H1 (cell line): ENCODE results near the gene HMX1. TPM values are rescaled to one million over a fixed set of nuclear protein-coding genes. Genes with fewer than 3 reads are reported as not detected.

ENCODE experiments used
- CTCF ChIA-PET: fragments of 300-600 bp; sonication (Branson Sonifier 250); formaldehyde crosslinking; loops from one replicate; lab custom pipeline; 2021; ENCODE audit not compliant: partially characterized antibody; lab: Charles Lee
- POLR2A ChIA-PET: fragments of 300-600 bp; sonication (Branson Sonifier 250); formaldehyde crosslinking; loops from one replicate; lab custom pipeline; 2021; ENCODE audit warnings: inconsistent platforms; ENCODE audit not compliant: partially characterized antibody; lab: Charles Lee
- DNase-seq, 2 experiments: peaks; one replicate each; pipeline versions ENCODE4 v3.0.0 to v3.0.0-alpha.2; 2010 to 2022; ENCODE audit warnings: low spot score in 2 of 2, low read depth in 1 of 2, mixed read lengths in 1 of 2
- FAIRE-seq: peaks from 2 replicates; lab custom pipeline; 2011; peaks lifted over from hg19 to GRCh38; lab: Jason Lieb, UNC
- H2AFZ ChIP-seq: 2 replicates; pipeline ENCODE4 v1.8.1; 2012; ENCODE audit warnings: low read length, inconsistent platforms
- H2AK5ac ChIP-seq: 2 replicates; pipeline ENCODE4 v1.6.1; 2013; ENCODE audit warnings: low read depth, low read length
- H2BK120ac ChIP-seq: replicated peaks from 2 replicates; pipeline ENCODE3; 2013; ENCODE audit warnings: low read depth, low read length, inconsistent platforms
- H2BK12ac ChIP-seq: 2 replicates; pipeline ENCODE4 v1.6.1; 2013; ENCODE audit warnings: low read depth, low read length
- H2BK15ac ChIP-seq: 2 replicates; pipeline ENCODE4 v1.6.1; 2013; ENCODE audit warnings: low read length
- H2BK20ac ChIP-seq: 2 replicates; pipeline ENCODE4 v1.6.1; 2013; ENCODE audit warnings: low read length
- H2BK5ac ChIP-seq: 2 replicates; pipeline ENCODE4 v1.6.1; 2013; ENCODE audit warnings: low read depth, low read length
- H3K14ac ChIP-seq: 2 replicates; pipeline ENCODE4 v1.6.1; 2013; ENCODE audit warnings: inconsistent platforms; ENCODE audit not compliant: insufficient read length
- H3K18ac ChIP-seq: 2 replicates; pipeline ENCODE4 v1.6.1; 2013; ENCODE audit warnings: low read length; ENCODE audit errors: extremely low read depth
- H3K23ac ChIP-seq: 2 replicates; pipeline ENCODE4 v1.6.1; 2013; ENCODE audit warnings: inconsistent platforms; ENCODE audit not compliant: insufficient read length
- H3K23me2 ChIP-seq: 2 replicates; pipeline ENCODE4 v1.6.1; 2013; ENCODE audit warnings: low read depth, low read length
- H3K27ac ChIP-seq: 2 replicates; pipeline ENCODE4 v1.6.1; 2011; ENCODE audit warnings: low read depth, low read length, inconsistent platforms
- H3K27me3 ChIP-seq, 4 experiments: replicated peaks in 1 of 4; 1 replicate in 1 of 4; 2 replicates in 3 of 4; pipeline versions ENCODE4 v1.6.1 to v1.8.1; 2011 to 2013; ENCODE audit warnings: low read length in 3 of 4, mild to moderate bottlenecking in 3 of 4, inconsistent platforms in 2 of 4, mixed read lengths in 2 of 4, moderate library complexity in 1 of 4; ENCODE audit not compliant: control insufficient read depth in 3 of 4, insufficient read depth in 3 of 4; ENCODE audit errors: extremely low read depth in 1 of 4
- H3K36me3 ChIP-seq, 4 experiments: 2 replicates each; pipeline versions ENCODE4 v1.6.1 to v1.8.1; 2011 to 2013; ENCODE audit warnings: mild to moderate bottlenecking in 4 of 4, low read length in 3 of 4, moderate library complexity in 2 of 4, control low read depth in 1 of 4, inconsistent platforms in 1 of 4; ENCODE audit not compliant: insufficient read depth in 4 of 4, control insufficient read depth in 2 of 4
- H3K4ac ChIP-seq: replicated peaks from 2 replicates; pipeline ENCODE3; 2013; ENCODE audit warnings: low read length, low read depth, mixed read lengths, inconsistent platforms; ENCODE audit not compliant: insufficient read length
- H3K4me1 ChIP-seq, 4 experiments: replicated peaks in 1 of 4; 1 replicate in 1 of 4; 2 replicates in 3 of 4; pipeline versions ENCODE4 v1.6.1 to v1.8.1; 2011 to 2013; ENCODE audit warnings: low read length in 3 of 4, inconsistent platforms in 2 of 4, mixed read lengths in 1 of 4; ENCODE audit not compliant: insufficient read depth in 4 of 4, control insufficient read depth in 3 of 4
- H3K4me2 ChIP-seq, 2 experiments: 2 replicates each; pipeline versions ENCODE4 v1.6.1 to v1.8.1; 2011 to 2013; ENCODE audit warnings: low read depth in 2 of 2, low read length in 2 of 2, control low read depth in 1 of 2, inconsistent platforms in 1 of 2, mild to moderate bottlenecking in 1 of 2; ENCODE audit not compliant: insufficient read depth in 1 of 2
- H3K4me3 ChIP-seq, 4 experiments: fragments of 200-600, 300-600 bp in 1 of 4; sonication (generic), shearing (Covaris generic), sonication (Bioruptor Twin) in 1 of 4; 2 replicates each; pipeline versions ENCODE4 v1.5.1 to v1.8.1; 2011 to 2016; ENCODE audit warnings: low read length in 4 of 4, low read depth in 3 of 4, control low read depth in 2 of 4, inconsistent platforms in 2 of 4, mild to moderate bottlenecking in 2 of 4, mixed read lengths in 1 of 4, moderate library complexity in 1 of 4; ENCODE audit not compliant: insufficient read depth in 2 of 4; ENCODE audit errors: extremely low read depth in 1 of 4
- H3K56ac ChIP-seq: replicated peaks from 2 replicates; pipeline ENCODE3; 2013; ENCODE audit warnings: low read depth, mild to moderate bottlenecking, mixed read lengths, low read length, inconsistent platforms; ENCODE audit not compliant: insufficient read length
- H3K79me1 ChIP-seq: 2 replicates; pipeline ENCODE4 v1.6.1; 2013; ENCODE audit warnings: low read depth, low read length, control low read depth
- H3K79me2 ChIP-seq, 2 experiments: 2 replicates each; pipeline versions ENCODE4 v1.6.1 to v1.8.1; 2012 to 2013; ENCODE audit warnings: low read length in 2 of 2, mild to moderate bottlenecking in 2 of 2, inconsistent platforms in 1 of 2; ENCODE audit not compliant: insufficient read depth in 2 of 2, control insufficient read depth in 1 of 2
- H3K9ac ChIP-seq, 4 experiments: replicated peaks in 1 of 4; 1 replicate in 1 of 4; 2 replicates in 3 of 4; pipeline versions ENCODE4 v1.6.1 to v1.8.1; 2011 to 2013; ENCODE audit warnings: low read depth in 3 of 4, low read length in 3 of 4, control low read depth in 2 of 4, mild to moderate bottlenecking in 2 of 4, moderate library complexity in 2 of 4, inconsistent platforms in 1 of 4; ENCODE audit errors: extremely low read depth in 1 of 4
- H3K9me3 ChIP-seq, 2 experiments: 2 replicates each; pipeline versions ENCODE4 v1.6.1 to v1.8.1; 2012 to 2013; ENCODE audit warnings: mild to moderate bottlenecking in 2 of 2, moderate library complexity in 2 of 2, control low read depth in 1 of 2, inconsistent platforms in 1 of 2, low read depth in 1 of 2, low read length in 1 of 2, mixed read lengths in 1 of 2; ENCODE audit not compliant: insufficient read depth in 2 of 2
- H4K20me1 ChIP-seq, 2 experiments: replicated peaks in 1 of 2; 2 replicates each; pipeline versions ENCODE3 to v1.8.1; 2011 to 2013; ENCODE audit warnings: inconsistent platforms in 2 of 2, low read length in 2 of 2, mild to moderate bottlenecking in 1 of 2; ENCODE audit not compliant: insufficient read depth in 2 of 2, control insufficient read depth in 1 of 2
- H4K5ac ChIP-seq: 2 replicates; pipeline ENCODE4 v1.6.1; 2013; ENCODE audit warnings: low read length, low read depth, mixed read lengths, inconsistent platforms; ENCODE audit not compliant: insufficient read length
- H4K8ac ChIP-seq: 2 replicates; pipeline ENCODE4 v1.8.0; 2013; ENCODE audit warnings: mild to moderate bottlenecking, moderate library complexity, low read length, inconsistent platforms; ENCODE audit not compliant: insufficient read depth; ENCODE audit errors: extremely low read depth
- H4K91ac ChIP-seq: replicated peaks from 2 replicates; pipeline ENCODE3; 2013; ENCODE audit warnings: low read length, mixed read lengths, inconsistent platforms; ENCODE audit not compliant: insufficient read length
- BACH1 ChIP-seq: IDR thresholded peaks from 2 replicates; pipeline ENCODE4 v1.6.1; 2012; ENCODE audit warnings: low read length, improper control_type of control experiment
- CBX5 ChIP-seq: fragments of 300-800, 300-1000 bp; sonication (generic); IDR thresholded peaks from 2 replicates; pipeline ENCODE4 v1.7.1; 2016; ENCODE audit warnings: antibody characterized with exemption, low read length, low read depth
- CTBP2 ChIP-seq: IDR thresholded peaks from 2 replicates; pipeline ENCODE4 v1.7.0; 2011; ENCODE audit warnings: borderline replicate concordance, mild to moderate bottlenecking, moderate library complexity, mixed read lengths, low read length; ENCODE audit not compliant: insufficient read depth, insufficient read length
- EGR1 ChIP-seq: IDR thresholded peaks from 2 replicates; pipeline ENCODE4 v1.6.1; 2011; ENCODE audit warnings: low read depth, low read length, borderline replicate concordance
- JUN ChIP-seq: IDR thresholded peaks from 2 replicates; pipeline ENCODE4 v1.6.1; 2011; ENCODE audit warnings: low read depth, mild to moderate bottlenecking, improper control_type of control experiment, low read length
- SAP30 ChIP-seq: fragments of 300-600 bp; sonication (generic); IDR thresholded peaks from 2 replicates; pipeline ENCODE4 v1.7.1; 2012; ENCODE audit warnings: low read length, moderate library complexity, mild to moderate bottlenecking, inconsistent platforms; ENCODE audit not compliant: insufficient read depth, insufficient replicate concordance
- SIRT6 ChIP-seq: IDR thresholded peaks from one replicate; pipeline ENCODE4 v1.7.1; 2012; ENCODE audit warnings: low read length, inconsistent platforms
- SP4 ChIP-seq: IDR thresholded peaks from 2 replicates; pipeline ENCODE4 v1.6.1; 2012; ENCODE audit warnings: low read length, inconsistent platforms
- SRF ChIP-seq: IDR thresholded peaks from 2 replicates; pipeline ENCODE4 v1.6.1; 2011; ENCODE audit warnings: mild to moderate bottlenecking, low read depth, low read length, moderate library complexity
- TCF12 ChIP-seq: IDR thresholded peaks from 2 replicates; pipeline ENCODE4 v1.6.1; 2011; ENCODE audit warnings: low read depth, mild to moderate bottlenecking, low read length
- TEAD4 ChIP-seq: IDR thresholded peaks from 2 replicates; pipeline ENCODE4 v1.6.1; 2012; ENCODE audit warnings: low read depth, low read length, inconsistent platforms, mixed read lengths
- WGBS, 2 experiments: shearing (Covaris generic) in 1 of 2; methylation state at CpG; one replicate each; pipeline versions ENCODE4 v1.1.6 to v1.1.7; 2013 to 2015; ENCODE audit warnings: low lambda C conversion rate in 2 of 2, mixed read lengths in 2 of 2, inconsistent platforms in 1 of 2, low coverage in 1 of 2, missing lambda C conversion rate in 1 of 2; ENCODE audit not compliant: insufficient replicate concordance in 2 of 2, insufficient coverage in 1 of 2, insufficient read length in 1 of 2; ENCODE audit errors: extremely low coverage in 1 of 2, missing lambda C conversion rate in 1 of 2; 5-methylcytosine and 5-hydroxymethylcytosine counted together
- polyA plus RNA-seq, 7 experiments: library from polyadenylated mRNA; depleted of rRNA in 3 of 7; stranded (reverse) in 5 of 7; unstranded in 2 of 7; fragments of >200 nt in 5 of 7; fragments of 200-250 nt in 2 of 7; gene quantifications; 1 replicate in 5 of 7; 2 replicates in 1 of 7; 4 replicates in 1 of 7; pipeline versions ENCODE4 v1.2.1 to v1.2.3, GENCODE V29; 2011 to 2013; ENCODE audit warnings: missing spikeins in 2 of 7, mixed read lengths in 2 of 7
- total RNA-seq: library from RNA; stranded (reverse); fragmentation: NEBNext Ultra II Directional; extraction: Animal tissue kit (Norgen Biotek cat#: 25700); gene quantifications from 2 replicates; pipeline ENCODE4 v1.2.1, GENCODE V29; 2021
- TF ChIP-seq, protein P1 (sequence below): IDR thresholded peaks from 2 replicates; pipeline ENCODE4 v1.6.1; 2012; ENCODE audit warnings: inconsistent platforms

The HMX1 gene
- total and polyA plus RNA-seq, 2 of the 8 experiments (the other 6 are each of a cell fraction or from before 2014, with no cell fraction given), result 0.26 TPM; not detected in 1

DNA sequence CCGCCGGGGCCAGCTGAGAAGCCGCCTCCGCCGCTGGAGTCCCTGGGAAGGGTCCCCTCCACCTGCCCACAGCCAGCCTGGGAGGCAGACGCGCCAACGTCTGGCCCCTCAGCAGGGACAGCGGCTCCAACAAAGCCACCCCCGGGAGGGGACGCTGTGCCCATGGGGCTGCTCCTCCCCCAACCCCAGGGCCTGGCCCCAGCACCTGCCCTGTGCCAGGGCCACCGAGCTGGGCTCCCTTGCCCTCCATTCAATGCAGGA, 6.1 kb upstream of the HMX1 start:
- Histone ChIP-seq H2AK5ac (no peak overlapping the region), H3K27ac (no peak overlapping the region), H2BK5ac (0 out of 2 replicates have a peak overlapping the region, but pooled peaks have one; percentile 13), H2BK20ac (no peak overlapping the region; the same call in 1 of the 2 replicates), H3K14ac (no peak overlapping the region), H3K4me1 (peaks cover 0 to 11% (median 5%) of the 10 kb centered on the region in 4 experiments; a peak in 4 of 7 replicates), H3K79me1 (no peaks in the 10 kb centered on the region), H3K9me3 (no peaks in the 10 kb centered on the region; a peak in 1 of 4 replicates), H2BK15ac (no peak overlapping the region), H4K20me1 (peaks cover 14 to 32% of the 10 kb centered on the region in 2 experiments), H3K79me2 (no peaks in the 10 kb centered on the region), H3K27me3 (peaks cover 67 to 94% (median 90%) of the 10 kb centered on the region in 4 experiments), H4K91ac (no peak overlapping the region), H4K8ac (no peak overlapping the region), H2BK12ac (no peak overlapping the region), H3K4me2 (peak overlapping the region; percentile 49 to 67), H3K4ac (no peak overlapping the region), H3K56ac (no peak overlapping the region), H3K23me2 (peaks cover 9% of the 10 kb centered on the region; the same call in 1 of the 2 replicates), H3K36me3 (peaks cover 0 to 11% (median 0%) of the 10 kb centered on the region in 4 experiments; a peak in 1 of 8 replicates)
- no peak for DNase-seq
- POLR2A ChIA-PET, result no interaction called here
- 10% methylated on average over 9 of the region's 12 CpGs; no CpG with 5 or more reads in 1 of the 2 experiments for WGBS, 2 experiments
- TF ChIP-seq SIRT6, result no peak
- no peak for TF ChIP-seq CBX5
- no peak for TF ChIP-seq SP4
- TF ChIP-seq BACH1, result no peak
- no peak for TF ChIP-seq SAP30
- no peak for TF ChIP-seq CTBP2
- no peak for TF ChIP-seq JUN
- TF ChIP-seq TEAD4, result no peak
- TF ChIP-seq EGR1, result no peak
- no peak for TF ChIP-seq TCF12
- TF ChIP-seq, protein P1, sequence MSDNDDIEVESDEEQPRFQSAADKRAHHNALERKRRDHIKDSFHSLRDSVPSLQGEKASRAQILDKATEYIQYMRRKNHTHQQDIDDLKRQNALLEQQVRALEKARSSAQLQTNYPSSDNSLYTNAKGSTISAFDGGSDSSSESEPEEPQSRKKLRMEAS, result no peak
- no peak for TF ChIP-seq SRF
- TF ChIP-seq, all 59 proteins: peak for 0
- Histone ChIP-seq H2BK120ac (no peak overlapping the region), H3K23ac (no peak overlapping the region), H2AFZ (no peak overlapping the region), H3K18ac (no peak overlapping the region), H3K4me3 (peak overlapping the region in 2 of 4 experiments; percentile 12 to 50; a peak in 2 of 8 replicates), H3K9ac (no peak overlapping the region), H4K5ac (no peak overlapping the region)
- CTCF ChIA-PET, result interaction anchor here (0.7 to 1.1 kb wide), 2 partner anchors 9 to 13 kb away, joined by 3 read pairs; no protein-coding TSS in a partner anchor
- FAIRE-seq, result no peak
